ENCODE data around the gene CCDC188.

Gene CCDC188

DNA sequence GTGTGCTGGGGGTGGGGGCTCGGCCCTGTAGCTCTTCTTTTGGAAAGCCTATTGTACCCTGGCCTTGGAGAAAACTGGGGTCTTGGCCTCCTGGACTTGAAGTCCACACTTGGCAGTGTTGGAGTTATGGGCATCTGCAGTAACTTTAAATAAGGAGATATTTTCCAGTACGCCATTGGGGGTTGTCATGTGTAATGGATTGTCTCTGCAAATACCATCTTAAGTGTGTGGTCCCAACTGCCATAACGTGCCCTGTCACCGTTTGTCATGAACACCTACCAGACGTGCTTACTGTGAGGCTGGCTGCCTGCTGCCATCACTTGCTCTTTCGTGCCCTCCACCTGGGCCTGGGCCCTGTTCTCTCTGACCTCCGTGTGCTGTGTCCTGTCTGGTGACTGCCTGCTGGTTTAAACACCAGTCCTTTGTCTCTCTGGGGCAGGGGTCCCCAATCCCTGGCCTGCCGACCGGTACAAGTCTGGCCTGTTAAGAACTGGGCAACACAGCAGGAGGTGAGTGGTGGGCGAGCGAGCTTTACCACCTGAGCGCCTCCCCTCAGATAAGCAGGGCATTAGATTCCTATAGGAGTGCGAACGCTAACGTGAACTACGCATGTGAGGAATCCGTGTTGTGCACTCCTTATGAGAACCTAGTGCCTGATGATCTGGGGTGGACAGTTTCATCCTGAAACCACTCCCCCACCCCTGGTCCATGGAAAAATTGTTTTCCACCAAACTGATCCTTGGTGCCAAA lies 22.8 kb downstream of the CCDC188 start:
- in situ Hi-C loops (cut with HindIII; ENCODE audit: low sequenced_read_pairs), result no loop called here
- H3K4me3 ChIP-seq (ENCODE audit: low read depth, low read length), result no peak overlapping the region
- TF ChIP-seq, protein P1, sequence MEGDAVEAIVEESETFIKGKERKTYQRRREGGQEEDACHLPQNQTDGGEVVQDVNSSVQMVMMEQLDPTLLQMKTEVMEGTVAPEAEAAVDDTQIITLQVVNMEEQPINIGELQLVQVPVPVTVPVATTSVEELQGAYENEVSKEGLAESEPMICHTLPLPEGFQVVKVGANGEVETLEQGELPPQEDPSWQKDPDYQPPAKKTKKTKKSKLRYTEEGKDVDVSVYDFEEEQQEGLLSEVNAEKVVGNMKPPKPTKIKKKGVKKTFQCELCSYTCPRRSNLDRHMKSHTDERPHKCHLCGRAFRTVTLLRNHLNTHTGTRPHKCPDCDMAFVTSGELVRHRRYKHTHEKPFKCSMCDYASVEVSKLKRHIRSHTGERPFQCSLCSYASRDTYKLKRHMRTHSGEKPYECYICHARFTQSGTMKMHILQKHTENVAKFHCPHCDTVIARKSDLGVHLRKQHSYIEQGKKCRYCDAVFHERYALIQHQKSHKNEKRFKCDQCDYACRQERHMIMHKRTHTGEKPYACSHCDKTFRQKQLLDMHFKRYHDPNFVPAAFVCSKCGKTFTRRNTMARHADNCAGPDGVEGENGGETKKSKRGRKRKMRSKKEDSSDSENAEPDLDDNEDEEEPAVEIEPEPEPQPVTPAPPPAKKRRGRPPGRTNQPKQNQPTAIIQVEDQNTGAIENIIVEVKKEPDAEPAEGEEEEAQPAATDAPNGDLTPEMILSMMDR (IDR thresholded peaks at IDR 0.05; ENCODE audit: low read depth, low read length), result no peak
- DNase-seq (ENCODE audit: low read depth, low spot score), result no peak

DNA sequence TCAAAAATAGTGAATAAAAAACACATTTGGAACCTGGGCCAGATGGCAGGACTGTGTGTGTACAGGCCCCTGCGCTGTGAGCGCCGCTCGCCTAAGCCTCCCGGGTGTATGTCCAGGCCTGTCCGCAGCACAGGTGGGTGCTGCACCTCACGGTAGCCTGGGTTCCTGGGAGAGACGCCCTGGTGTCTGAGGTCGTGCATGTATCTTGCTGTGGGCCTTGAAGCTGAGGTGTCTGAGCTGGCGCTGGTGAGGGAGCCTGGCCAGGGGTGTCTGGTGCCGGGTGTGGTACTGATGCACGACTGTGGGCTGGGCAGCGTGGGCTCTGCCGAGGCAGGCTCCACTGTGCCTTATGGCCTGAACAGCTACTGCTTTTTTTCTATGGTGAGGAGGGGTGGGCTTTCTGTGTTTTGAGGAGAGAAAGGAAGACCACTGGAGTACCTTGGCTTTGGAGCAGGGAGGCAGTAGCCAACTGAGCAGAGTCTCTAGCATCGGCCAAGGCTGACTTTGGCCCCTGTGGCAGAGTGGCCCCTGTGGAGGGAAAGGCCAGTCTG lies 23.5 kb downstream of the CCDC188 start:
- TF ChIP-seq, protein P1 (IDR thresholded peaks at IDR 0.05; ENCODE audit: low read depth, low read length), result no peak
- H3K4me3 ChIP-seq (ENCODE audit: low read depth, low read length), result no peak overlapping the region
- no peak for DNase-seq (ENCODE audit: low read depth, low spot score)
- in situ Hi-C loops (cut with HindIII; ENCODE audit: low sequenced_read_pairs), result no loop called here

DNA sequence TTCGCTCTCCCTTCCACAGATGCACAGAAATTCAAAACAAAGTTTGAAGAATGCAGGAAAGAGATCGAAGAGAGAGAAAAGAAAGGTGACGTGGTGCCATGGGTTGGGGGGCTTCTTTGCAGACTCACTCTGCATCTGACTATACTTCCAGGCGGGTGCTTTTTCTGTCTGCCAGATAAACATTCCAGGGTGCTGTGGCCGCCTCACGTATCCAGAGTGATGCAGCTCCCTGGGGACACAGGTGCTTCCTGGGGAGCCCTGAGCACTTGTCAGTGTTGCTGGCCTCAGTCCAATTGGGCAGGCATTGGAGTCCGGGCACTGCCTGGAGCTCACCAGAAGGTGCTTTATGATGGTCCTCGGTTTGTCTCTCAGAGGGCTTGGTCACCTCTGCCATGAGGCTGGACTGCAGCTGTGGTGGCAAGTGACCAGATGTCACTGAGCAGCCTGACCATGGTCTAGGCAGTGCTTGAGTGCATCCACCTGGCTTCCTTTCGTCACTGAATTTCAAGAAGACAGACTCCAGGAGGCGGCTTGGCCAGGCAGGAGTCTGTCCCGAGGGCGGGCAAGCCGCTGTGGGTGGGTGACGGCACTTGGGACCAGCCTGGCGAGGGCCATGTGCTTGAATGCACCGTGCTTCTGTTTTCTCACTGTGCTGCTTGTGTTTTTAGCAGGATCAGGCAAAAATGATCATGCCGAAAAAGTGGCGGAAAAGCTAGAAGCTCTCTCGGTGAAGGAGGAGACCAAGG lies 24.4 kb downstream of the CCDC188 start:
- TF ChIP-seq, protein P1 (IDR thresholded peaks at IDR 0.05; ENCODE audit: low read depth, low read length), result no peak
- H3K4me3 ChIP-seq (ENCODE audit: low read depth, low read length), result no peak overlapping the region
- DNase-seq (ENCODE audit: low read depth, low spot score), result no peak
- in situ Hi-C loops (cut with HindIII; ENCODE audit: low sequenced_read_pairs), result no loop called here

DNA sequence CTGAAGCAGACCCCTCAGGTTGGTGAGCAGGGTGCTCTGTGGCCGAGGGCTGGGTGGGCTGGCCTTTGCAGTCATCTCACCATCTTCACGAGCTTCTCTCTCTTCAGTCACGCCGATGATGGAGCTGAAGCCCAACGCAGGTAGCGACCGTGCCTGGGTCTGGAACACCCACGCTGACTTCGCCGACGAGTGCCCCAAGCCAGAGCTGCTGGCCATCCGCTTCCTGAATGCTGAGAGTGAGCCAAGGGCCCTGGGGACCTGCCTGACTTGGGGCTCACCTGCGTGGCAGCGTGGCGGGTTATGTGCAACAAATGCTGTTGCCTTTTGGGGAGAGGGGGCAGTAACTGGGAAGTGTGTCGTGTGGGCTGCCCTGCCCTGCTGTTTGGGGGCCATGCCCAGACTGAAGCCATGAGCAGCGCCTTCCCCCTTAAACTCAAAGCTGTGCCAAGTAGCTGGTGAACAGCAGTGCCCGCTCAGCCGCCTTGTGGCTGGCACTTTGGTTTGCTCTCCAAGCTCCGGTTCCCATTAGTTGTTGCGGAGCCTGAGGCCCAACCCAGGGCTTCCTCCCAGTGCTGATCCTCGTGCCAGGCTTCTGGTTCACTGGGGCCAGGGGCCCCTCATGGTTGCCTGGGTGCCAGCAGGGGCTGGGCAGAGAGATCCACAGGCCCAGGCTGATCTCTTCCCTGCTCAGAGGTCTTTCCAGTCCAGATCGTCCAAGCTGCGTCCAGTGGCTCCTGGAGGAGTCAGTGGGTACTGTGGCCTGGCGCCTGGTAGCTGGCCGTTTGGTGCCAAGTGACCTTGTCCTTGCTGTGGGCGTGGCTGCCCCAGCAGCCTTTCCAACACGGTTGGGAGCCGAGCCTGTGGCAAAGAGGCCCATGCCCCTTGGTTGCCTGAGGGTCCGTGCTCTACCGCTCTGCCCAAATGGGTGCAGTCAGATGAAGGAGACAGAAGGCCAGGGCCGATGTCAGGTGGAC lies 25.4 kb downstream of the CCDC188 start:
- in situ Hi-C loops (cut with HindIII; ENCODE audit: low sequenced_read_pairs), result no loop called here
- DNase-seq (ENCODE audit: low read depth, low spot score), result no peak
- H3K4me3 ChIP-seq (ENCODE audit: low read depth, low read length), result no peak overlapping the region
- TF ChIP-seq, protein P1 (IDR thresholded peaks at IDR 0.05; ENCODE audit: low read depth, low read length), result no peak

DNA sequence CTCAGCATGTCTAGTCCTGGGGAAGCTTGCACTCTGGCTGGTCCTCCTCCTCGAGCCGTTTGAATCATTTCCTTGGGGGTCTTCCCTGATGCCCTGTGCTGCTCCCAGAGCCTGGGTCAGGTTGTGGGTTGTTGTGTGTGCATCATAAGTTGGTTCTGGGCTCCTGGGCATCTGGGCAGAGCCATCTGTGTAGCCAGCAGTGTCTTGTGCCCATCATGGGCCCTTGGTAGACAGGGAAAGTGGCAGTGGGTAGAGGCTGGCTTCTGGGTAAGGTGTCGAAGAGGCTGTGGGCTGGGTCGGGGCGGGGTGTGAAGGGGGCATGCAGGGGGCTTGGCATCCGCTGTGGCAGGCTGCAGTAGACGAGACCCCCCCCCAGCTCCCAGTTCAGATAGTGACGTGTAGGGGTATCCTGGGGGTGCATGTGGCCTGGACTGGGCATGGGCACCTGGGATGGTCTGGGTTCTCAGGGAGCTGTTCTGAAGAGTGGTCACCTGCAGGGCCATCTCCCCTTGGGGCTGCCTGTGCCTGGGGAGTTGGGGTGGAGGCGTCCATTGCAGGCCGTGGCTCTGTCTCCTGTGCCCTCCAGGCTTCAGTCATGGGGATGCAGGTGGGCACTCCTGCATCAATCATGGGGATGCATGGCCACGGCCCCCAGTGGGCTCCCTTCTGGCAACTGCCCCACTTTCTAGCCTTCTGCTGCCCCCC lies 26.6 kb downstream of the CCDC188 start:
- TF ChIP-seq, protein P1 (IDR thresholded peaks at IDR 0.05; ENCODE audit: low read depth, low read length), result no peak
- DNase-seq (ENCODE audit: low read depth, low spot score), result no peak
- no peak overlapping the region for H3K4me3 ChIP-seq (ENCODE audit: low read depth, low read length)
- in situ Hi-C loops (cut with HindIII; ENCODE audit: low sequenced_read_pairs), result no loop called here
